H1 (cell line): ENCODE data around the gene KLHDC10. TPM values are rescaled to one million over a fixed set of nuclear protein-coding genes. Genes with fewer than 3 reads are reported as not detected.

Experiments
- CHD7 ChIP-seq: fragments of 300-600 bp; sonication (generic); IDR thresholded peaks from 2 replicates; pipeline ENCODE4 v1.7.1; 2012; ENCODE audit warnings: low read length, moderate library complexity, mild to moderate bottlenecking, inconsistent platforms; ENCODE audit not compliant: insufficient replicate concordance
- EP300 ChIP-seq, 2 experiments: IDR thresholded peaks; 1 replicate in 1 of 2; 2 replicates in 1 of 2; pipeline ENCODE4 v1.6.1; 2011 to 2012; ENCODE audit warnings: low read depth in 2 of 2, low read length in 2 of 2, mild to moderate bottlenecking in 2 of 2, borderline replicate concordance in 1 of 2, inconsistent platforms in 1 of 2, moderate library complexity in 1 of 2
- MAX ChIP-seq: IDR thresholded peaks from 2 replicates; pipeline ENCODE4 v1.6.1; 2012; ENCODE audit warnings: inconsistent platforms
- NANOG ChIP-seq: IDR thresholded peaks from 2 replicates; pipeline ENCODE4 v1.6.1; 2011; ENCODE audit warnings: low read length, low read depth, mild to moderate bottlenecking, inconsistent platforms; ENCODE audit not compliant: insufficient read depth, poor library complexity, severe bottlenecking
- SAP30 ChIP-seq: fragments of 300-600 bp; sonication (generic); IDR thresholded peaks from 2 replicates; pipeline ENCODE4 v1.7.1; 2012; ENCODE audit warnings: low read length, moderate library complexity, mild to moderate bottlenecking, inconsistent platforms; ENCODE audit not compliant: insufficient read depth, insufficient replicate concordance
- SP1 ChIP-seq: IDR thresholded peaks from 2 replicates; pipeline ENCODE4 v1.6.1; 2011; ENCODE audit warnings: low read depth, low read length
- SP2 ChIP-seq: IDR thresholded peaks from 2 replicates; pipeline ENCODE4 v1.6.1; 2012; ENCODE audit warnings: mild to moderate bottlenecking, low read length, inconsistent platforms
- TAF7 ChIP-seq: optimal IDR thresholded peaks from 2 replicates; pipeline ENCODE3; 2011; ENCODE audit warnings: low read depth, mild to moderate bottlenecking, inconsistent platforms, low read length, moderate library complexity, borderline replicate concordance
- TBP ChIP-seq: IDR thresholded peaks from 2 replicates; pipeline ENCODE4 v1.6.1; 2011; ENCODE audit warnings: low read depth, low read length, improper control_type of control experiment
- polyA plus RNA-seq, 7 experiments: library from polyadenylated mRNA; depleted of rRNA in 3 of 7; stranded (reverse) in 5 of 7; unstranded in 2 of 7; fragments of >200 nt in 5 of 7; fragments of 200-250 nt in 2 of 7; gene quantifications; 1 replicate in 5 of 7; 2 replicates in 1 of 7; 4 replicates in 1 of 7; pipeline versions ENCODE4 v1.2.1 to v1.2.3, GENCODE V29; 2011 to 2013; ENCODE audit warnings: missing spikeins in 2 of 7, mixed read lengths in 2 of 7
- total RNA-seq: library from RNA; stranded (reverse); fragmentation: NEBNext Ultra II Directional; extraction: Animal tissue kit (Norgen Biotek cat#: 25700); gene quantifications from 2 replicates; pipeline ENCODE4 v1.2.1, GENCODE V29; 2021

KLHDC10 gene
- total and polyA plus RNA-seq, 2 of the 8 experiments (the other 6 are each of a cell fraction or from before 2014, with no cell fraction given) = 6.6 to 14.5 TPM

GRCh38 chr7:130021105-130021834 is 49.1 kb upstream of the KLHDC10 start (continued):
- TF ChIP-seq CHD7 = no peak
- no peak for TF ChIP-seq SAP30
- TF ChIP-seq SP2 = no peak
- no peak for TF ChIP-seq EP300 (IDR thresholded peaks at IDR 0.05; ENCODE audit: borderline replicate concordance in 1 of 2, low read depth in 2 of 2, low read length in 2 of 2)
- TF ChIP-seq MAX = no peak
- no peak for TF ChIP-seq TAF7
- TF ChIP-seq TBP = no peak
- no peak for TF ChIP-seq SP1
- no peak for TF ChIP-seq NANOG
